HCT116 (cell line): Measurements from ENCODE around the gene SUOX. TPM values are rescaled to one million over a fixed set of nuclear protein-coding genes. Genes with fewer than 3 reads are reported as not detected.
"Not testable (repeated sequence)": the region's sequence is repeated elsewhere in the genome, so short reads cannot be mapped to it uniquely, and the experiment has no call there.

Experiments used
- ATAC-seq: fragments of 200-7000 bp; cut with Tn5 transposase; 2 replicates; pipeline ENCODE4 v1.9.1; 2020; ENCODE audit warnings: mild to moderate bottlenecking, moderate library complexity
- BruUV-seq: library from RNA; stranded (reverse); fragments of 400-500 nt; replicated peaks from 2 replicates; lab custom pipeline; 2021; lab: Mats Ljungman, UMichigan
- CTCF ChIA-PET: fragments of 300-600 bp; sonication (Branson Sonifier 250); formaldehyde crosslinking; loops from one replicate; lab custom pipeline; 2021; ENCODE audit warnings: antibody characterized with exemption; lab: Charles Lee
- POLR2A ChIA-PET: fragments of 300-600, 350-600 bp; sonication (Branson Sonifier 250); formaldehyde crosslinking; loops from one replicate; lab custom pipeline; 2021; ENCODE audit warnings: antibody characterized with exemption; lab: Charles Lee
- RAD21 ChIA-PET, 2 experiments: fragments of 300-600 bp; sonication (Branson Sonifier 250); formaldehyde crosslinking; loops; one replicate each; lab custom pipeline; 2023; ENCODE audit warnings: low total read pairs in 2 of 2; ENCODE audit not compliant: uncharacterized antibody in 2 of 2, unreplicated experiment in 2 of 2, low non-redundant PET in 1 of 2; lab: Charles Lee
- DNase-seq: peaks from one replicate; pipeline ENCODE4 v3.0.0-alpha.2; 2010; ENCODE audit warnings: low read depth, low spot score
- H2AFZ ChIP-seq: fragments of 200-600 bp; shearing (Covaris generic), sonication (generic); 2 replicates; pipeline ENCODE4 v1.6.1; 2017; ENCODE audit warnings: low read depth, mixed run types, mixed read lengths, antibody characterized with exemption, low read length; ENCODE audit not compliant: poor library complexity, severe bottlenecking
- H3K27ac ChIP-seq: 2 replicates; pipeline ENCODE4 v1.5.1; 2012; ENCODE audit warnings: low read depth, low read length
- H3K27me3 ChIP-seq: fragments of 200-600 bp; sonication (generic); 2 replicates; pipeline ENCODE4 v1.6.1; 2016; ENCODE audit warnings: mixed run types, low read length, mixed read lengths; ENCODE audit not compliant: insufficient read depth
- H3K36me3 ChIP-seq, 2 experiments: fragments of 200-500 bp in 1 of 2; fragments of 200-600 bp in 1 of 2; sonication (Bioruptor generic) in 1 of 2; sonication (generic) in 1 of 2; 2 replicates each; pipeline versions ENCODE4 v1.5.1 to v1.6.1; 2014 to 2016; ENCODE audit warnings: low read length in 2 of 2, inconsistent platforms in 1 of 2, mixed read lengths in 1 of 2, mixed run types in 1 of 2; ENCODE audit not compliant: insufficient read depth in 2 of 2, control insufficient read depth in 1 of 2
- H3K4me1 ChIP-seq, 2 experiments: fragments of 200-600 bp in 1 of 2; sonication (generic) in 1 of 2; 2 replicates each; pipeline versions ENCODE4 v1.5.1 to v1.6.1; 2012 to 2017; ENCODE audit warnings: low read length in 2 of 2, inconsistent platforms in 1 of 2, mild to moderate bottlenecking in 1 of 2, mixed read lengths in 1 of 2, mixed run types in 1 of 2, moderate library complexity in 1 of 2; ENCODE audit not compliant: insufficient read depth in 2 of 2, control insufficient read depth in 1 of 2
- H3K4me2 ChIP-seq: fragments of 200-600 bp; sonication (generic); 2 replicates; pipeline ENCODE4 v1.6.1; 2017; ENCODE audit warnings: mixed run types, low read length, mixed read lengths
- H3K4me3 ChIP-seq, 2 experiments: fragments of 200-600 bp in 1 of 2; sonication (generic) in 1 of 2; replicated peaks in 1 of 2; 2 replicates each; pipeline ENCODE4 v1.5.1; 2011 to 2016; ENCODE audit warnings: low read length in 2 of 2, control low read depth in 1 of 2, low read depth in 1 of 2, mild to moderate bottlenecking in 1 of 2, mixed read lengths in 1 of 2, mixed run types in 1 of 2
- H3K79me2 ChIP-seq: fragments of 200-600 bp; sonication (generic); 2 replicates; pipeline ENCODE4 v1.6.1; 2017; ENCODE audit warnings: mild to moderate bottlenecking, mixed run types, low read length, moderate library complexity, mixed read lengths; ENCODE audit not compliant: insufficient read depth
- H3K9ac ChIP-seq: fragments of 200-600 bp; sonication (generic); 2 replicates; pipeline ENCODE4 v1.6.1; 2016; ENCODE audit warnings: low read length, mixed read lengths
- H3K9me2 ChIP-seq: fragments of 200-600 bp; sonication (generic), shearing (Covaris generic); 2 replicates; pipeline ENCODE4 v1.6.1; 2017; ENCODE audit warnings: mixed run types, mild to moderate bottlenecking, moderate library complexity; ENCODE audit not compliant: insufficient read depth
- H3K9me3 ChIP-seq, 2 experiments: fragments of 200-500 bp in 1 of 2; fragments of 200-600 bp in 1 of 2; sonication (Bioruptor generic) in 1 of 2; sonication (generic) in 1 of 2; 2 replicates each; pipeline ENCODE4 v1.6.1; 2014 to 2017; ENCODE audit warnings: low read length in 2 of 2, mixed read lengths in 2 of 2, inconsistent platforms in 1 of 2, low read depth in 1 of 2, mild to moderate bottlenecking in 1 of 2, mixed run types in 1 of 2, moderate library complexity in 1 of 2; ENCODE audit not compliant: control insufficient read depth in 1 of 2, insufficient read depth in 1 of 2
- H4K20me1 ChIP-seq: fragments of 200-600 bp; sonication (generic), shearing (Covaris generic); 2 replicates; pipeline ENCODE4 v1.6.1; 2017; ENCODE audit warnings: mixed run types, mild to moderate bottlenecking, moderate library complexity; ENCODE audit not compliant: insufficient read depth
- CEBPB ChIP-seq: IDR thresholded peaks from 2 replicates; pipeline ENCODE4 v1.6.1; 2012; ENCODE audit warnings: low read depth
- CTCF ChIP-seq, 3 experiments: fragments of 200-600 bp in 1 of 3; sonication (generic) in 1 of 3; IDR thresholded peaks in 2 of 3; conservative IDR thresholded peaks in 1 of 3; 2 replicates each; pipeline ENCODE4 v1.5.1; 2012 to 2017; ENCODE audit warnings: low read depth in 2 of 3, low read length in 2 of 3, antibody characterized with exemption in 1 of 3, borderline replicate concordance in 1 of 3, control low read depth in 1 of 3, mild to moderate bottlenecking in 1 of 3, mixed read lengths in 1 of 3, mixed run types in 1 of 3, moderate library complexity in 1 of 3; ENCODE audit not compliant: insufficient read depth in 1 of 3
- EGR1 ChIP-seq: IDR thresholded peaks from 2 replicates; pipeline ENCODE4 v1.6.1; 2012; ENCODE audit warnings: low read depth
- EZH2phosphoT487 ChIP-seq: fragments of 200-600 bp; IDR thresholded peaks from 2 replicates; pipeline ENCODE4 v1.6.1; 2018; ENCODE audit warnings: antibody characterized with exemption, borderline replicate concordance
- FOSL1 ChIP-seq: IDR thresholded peaks from 2 replicates; pipeline ENCODE4 v1.6.1; 2012; ENCODE audit warnings: low read depth
- JUND ChIP-seq: IDR thresholded peaks from 2 replicates; pipeline ENCODE4 v1.6.1; 2012
- MAX ChIP-seq: IDR thresholded peaks from 2 replicates; pipeline ENCODE4 v1.6.1; 2012
- POLR2AphosphoS5 ChIP-seq: IDR thresholded peaks from 2 replicates; pipeline ENCODE4 v1.6.1; 2011; ENCODE audit warnings: mild to moderate bottlenecking, low read depth, low read length, moderate library complexity
- REST ChIP-seq: IDR thresholded peaks from 2 replicates; pipeline ENCODE4 v1.6.1; 2012; ENCODE audit warnings: low read depth
- SIN3A ChIP-seq: IDR thresholded peaks from 2 replicates; pipeline ENCODE4 v1.6.1; 2012; ENCODE audit warnings: low read depth
- SP1 ChIP-seq: IDR thresholded peaks from 2 replicates; pipeline ENCODE4 v1.6.1; 2012; ENCODE audit warnings: low read depth
- YY1 ChIP-seq: IDR thresholded peaks from 2 replicates; pipeline ENCODE4 v1.6.1; 2011; ENCODE audit warnings: low read length, low read depth, moderate library complexity, mild to moderate bottlenecking; ENCODE audit not compliant: insufficient replicate concordance; ENCODE audit errors: extremely low read depth
- ZFX ChIP-seq: fragments of 450-650 bp; IDR thresholded peaks from 2 replicates; pipeline ENCODE4 v1.6.1; 2017
- ZNF274 ChIP-seq: fragments of 200-500 bp; sonication (Bioruptor generic); IDR thresholded peaks from 2 replicates; pipeline ENCODE4 v1.6.1; 2014; ENCODE audit warnings: mild to moderate bottlenecking, low read depth, low read length, inconsistent platforms
- intact Hi-C: fragments of 100-400 bp; cut with micrococcal nuclease; formaldehyde crosslinking; loops from 2 replicates; pipeline ENCODE4 v1.10.0; 2022
- total RNA-seq: library from RNA; stranded (reverse); gene quantifications from one replicate; pipeline ENCODE4 v1.2.1, GENCODE V29; 2021; ENCODE audit not compliant: unreplicated experiment

The SUOX gene
- total RNA-seq, 1 experiment from 2014 or later, result 18.0 TPM

- H3K9me2 ChIP-seq, H3K9ac ChIP-seq, H3K27ac ChIP-seq, H3K79me2 ChIP-seq, RAD21 ChIA-PET, H4K20me1 ChIP-seq, H3K36me3 ChIP-seq, H3K27me3 ChIP-seq, intact Hi-C loops, BruUV-seq, H2AFZ ChIP-seq, DNase-seq, H3K9me3 ChIP-seq: not testable (repeated sequence)
- ChIA-PET CTCF (interaction anchor here (1.7 to 1.8 kb wide), 2 partner anchors 14 to 48 kb away, joined by 4 to 9 read pairs; no protein-coding TSS in a partner anchor), POLR2A (interaction anchor here (2.3 kb wide), 1 partner anchor 8 kb away, joined by 13 read pairs; the partner anchor contains the start of gene RAB5B)
- ATAC-seq, result peak; percentile 81
- Histone ChIP-seq H3K4me2 (peak overlapping the region; percentile 45), H3K4me1 (peaks cover 12 to 16% of the 10 kb centered on the region in 2 experiments), H3K4me3 (peak overlapping the region in 1 of 2 experiments; percentile 4; a peak in 1 of 4 replicates)
- peak; percentile 13; the same call in 1 of the 2 replicates for TF ChIP-seq JUND
- peak; percentile 68 for TF ChIP-seq EGR1
- peak; percentile 29; the same call in 1 of the 2 replicates for TF ChIP-seq FOSL1
These were observed 15.2 kb upstream of the SUOX start for GRCh38 chr12:55981882-55982281.

GRCh38 chr12:55982319-55982936 is 14.6 kb upstream of the SUOX start:
- BruUV-seq, result no TSS peak
- Histone ChIP-seq H3K9me2 (no peaks in the 10 kb centered on the region), H3K9ac (no peak overlapping the region), H3K9me3 (no peaks in the 10 kb centered on the region), H2AFZ (no peak overlapping the region), H4K20me1 (no peaks in the 10 kb centered on the region), H3K27me3 (no peaks in the 10 kb centered on the region), H3K36me3 (peaks cover 0 to 10% of the 10 kb centered on the region in 2 experiments; a peak in 2 of 4 replicates), H3K4me3 (no peak overlapping the region), H3K4me2 (peak overlapping the region; percentile 45; the same call in 1 of the 2 replicates), H3K4me1 (peaks cover 12 to 16% of the 10 kb centered on the region in 2 experiments), H3K27ac (no peak overlapping the region), H3K79me2 (0 out of 2 replicates have a peak, but pooled peaks cover 3% of the 10 kb centered on the region)
- intact Hi-C loops, result no loop called here
- POLR2A ChIA-PET, result interaction anchor here (2.3 kb wide), 1 partner anchor 9 kb away, joined by 13 read pairs; the partner anchor contains the start of gene RAB5B
- CTCF ChIA-PET, result interaction anchor here (1.1 to 1.8 kb wide), 3 partner anchors 9 to 47 kb away, joined by 3 to 9 read pairs (median 4); partner anchors contain the start of gene RAB5B
- ATAC-seq (no peak), DNase-seq (no peak)
- RAD21 ChIA-PET, result no interaction called here
- TF ChIP-seq EGR1 (no peak), CTCF (IDR thresholded peaks at IDR 0.05 in 2 of 3, conservative IDR thresholded peaks at IDR 0.05 in 1 of 3; ENCODE audit: borderline replicate concordance in 1 of 3, insufficient read depth in 1 of 3, low read depth in 2 of 3, low read length in 2 of 3) (no peak), YY1 (no peak), CEBPB (no peak), MAX (no peak), SP1 (no peak), REST (no peak), POLR2AphosphoS5 (no peak), EZH2phosphoT487 (no peak), FOSL1 (no peak), SIN3A (no peak), ZFX (no peak), ZNF274 (no peak)
